Common myeloid progenitor, CD34-positive (primary cell): ENCODE measurements around the gene RLN1. TPM values are rescaled to one million over a fixed set of nuclear protein-coding genes. Genes with fewer than 3 reads are reported as not detected.
"Not testable (repeated sequence)": the region's sequence is repeated elsewhere in the genome, so short reads cannot be mapped to it uniquely, and the experiment has no call there.

Experiments used
- CTCF ChIA-PET: fragments of 350-600 bp; sonication (Branson Sonifier 250); formaldehyde crosslinking; loops from one replicate; lab custom pipeline; 2021; ENCODE audit warnings: antibody characterized with exemption; lab: Charles Lee
- POLR2A ChIA-PET: fragments of 350-600 bp; sonication (Branson Sonifier 250); formaldehyde crosslinking; loops from one replicate; lab custom pipeline; 2021; ENCODE audit warnings: antibody characterized with exemption; lab: Charles Lee
- DNase-seq, 3 donors: peaks; one replicate each; pipeline versions ENCODE4 v3.0.0 to v3.0.0-alpha.2; 2013
- H3K27ac ChIP-seq, 2 experiments: 1 replicate in 1 of 2; 2 replicates in 1 of 2; pipeline ENCODE4 v1.7.0; 2013; ENCODE audit warnings: inconsistent platforms in 2 of 2, low read length in 2 of 2, mild to moderate bottlenecking in 2 of 2, low read depth in 1 of 2, moderate library complexity in 1 of 2; ENCODE audit not compliant: severe bottlenecking in 2 of 2, insufficient read depth in 1 of 2, poor library complexity in 1 of 2
- H3K27me3 ChIP-seq, 5 experiments: replicated peaks in 2 of 5; 1 replicate in 3 of 5; 2 replicates in 2 of 5; pipeline versions ENCODE4 v1.6.1 to v1.7.0; 2013; ENCODE audit warnings: low read length in 4 of 5, mild to moderate bottlenecking in 2 of 5, moderate library complexity in 2 of 5, inconsistent platforms in 1 of 5; ENCODE audit not compliant: insufficient read depth in 5 of 5, control insufficient read depth in 4 of 5
- H3K36me3 ChIP-seq, 4 experiments: 1 replicate in 2 of 4; 2 replicates in 2 of 4; pipeline versions ENCODE4 v1.6.1 to v1.7.0; 2013; ENCODE audit warnings: low read length in 3 of 4, control low read depth in 1 of 4, mild to moderate bottlenecking in 1 of 4; ENCODE audit not compliant: control insufficient read depth in 4 of 4, insufficient read depth in 4 of 4
- H3K4me1 ChIP-seq, 4 experiments: 1 replicate in 3 of 4; 2 replicates in 1 of 4; pipeline versions ENCODE4 v1.6.1 to v1.7.1; 2013; ENCODE audit warnings: low read length in 3 of 4, mild to moderate bottlenecking in 3 of 4, control low read depth in 1 of 4, inconsistent platforms in 1 of 4, moderate library complexity in 1 of 4; ENCODE audit not compliant: control insufficient read depth in 4 of 4, insufficient read depth in 4 of 4; ENCODE audit errors: control extremely low read depth in 1 of 4
- H3K4me3 ChIP-seq, 7 experiments: 1 replicate in 4 of 7; 2 replicates in 3 of 7; pipeline versions ENCODE4 v1.5.1 to v1.7.0; 2013; ENCODE audit warnings: mild to moderate bottlenecking in 7 of 7, low read length in 6 of 7, moderate library complexity in 6 of 7, inconsistent platforms in 2 of 7, low read depth in 2 of 7, control low read depth in 1 of 7; ENCODE audit not compliant: insufficient read depth in 4 of 7, control insufficient read depth in 1 of 7; ENCODE audit errors: extremely low read depth in 1 of 7
- H3K9me3 ChIP-seq, 5 experiments: 1 replicate in 4 of 5; 2 replicates in 1 of 5; pipeline versions ENCODE4 v1.6.1 to v1.7.1; 2013; ENCODE audit warnings: low read length in 4 of 5, mild to moderate bottlenecking in 2 of 5, inconsistent platforms in 1 of 5, low read depth in 1 of 5, moderate library complexity in 1 of 5; ENCODE audit not compliant: control insufficient read depth in 4 of 5, insufficient read depth in 2 of 5; ENCODE audit errors: control extremely low read depth in 1 of 5
- WGBS: methylation state at CpG from one replicate; pipeline ENCODE4 v1.1.5; 2013; ENCODE audit not compliant: insufficient coverage; 5-methylcytosine and 5-hydroxymethylcytosine counted together
- polyA plus RNA-seq: library from polyadenylated mRNA; unstranded; fragments of 120-200 nt; gene quantifications from one replicate; pipeline ENCODE4 v1.2.1, GENCODE V29; 2013

Gene RLN1
- 1.1 TPM for polyA plus RNA-seq

GRCh38 chr9:5338992-5339981 is at the start of gene RLN1:
RLN1 (minus strand) TSS chr9:5339876; CDS start chr9:5339746, 130 bp downstream.
- H3K27me3 ChIP-seq, CTCF ChIA-PET, H3K36me3 ChIP-seq, H3K9me3 ChIP-seq, POLR2A ChIA-PET, H3K27ac ChIP-seq: not testable (repeated sequence)
- Histone ChIP-seq H3K4me1 (peaks cover 7 to 17% (median 11%) of the 10 kb centered on the region in 4 experiments), H3K4me3 (peak within 1 kb of the TSS in 4 of 7 experiments; percentile 10 to 53 (median 40))
- WGBS: 38% methylated on average over 13 of the region's 50 CpGs
- peak in 2 of 3 donors; percentile 21 to 37 for DNase-seq

- peak overlapping the region in 1 of 7 experiments; percentile 25 for H3K4me3 ChIP-seq
- peak overlapping the region in 1 of 2 experiments; percentile 16 for H3K27ac ChIP-seq
- CTCF ChIA-PET: no interaction called here
- 0% methylated on average over 3 of the region's 3 CpGs for WGBS
- no peaks in the 10 kb centered on the region for H3K36me3 ChIP-seq
- H3K27me3 ChIP-seq: no peaks in the 10 kb centered on the region
- peaks cover 4 to 24% (median 17%) of the 10 kb centered on the region in 4 experiments for H3K4me1 ChIP-seq
- POLR2A ChIA-PET: no interaction called here
- H3K9me3 ChIP-seq: no peaks in the 10 kb centered on the region
- DNase-seq: peak; percentile 80 to 93 (median 92)
Observed at GRCh38 chr9:5389109-5389732, 49.5 kb upstream of the RLN1 start.

- DNase-seq: peak in 2 of 3 donors; percentile 49 to 51
- Histone ChIP-seq H3K27ac (no peak overlapping the region), H3K4me1 (peaks cover 4 to 24% (median 17%) of the 10 kb centered on the region in 4 experiments), H3K36me3 (no peaks in the 10 kb centered on the region), H3K27me3 (no peaks in the 10 kb centered on the region), H3K4me3 (no peak overlapping the region), H3K9me3 (no peaks in the 10 kb centered on the region)
- 100% methylated on average over 2 of the region's 5 CpGs for WGBS
- ChIA-PET POLR2A (no interaction called here), CTCF (no interaction called here)
Observed at GRCh38 chr9:5388026-5388819, 48.5 kb upstream of the RLN1 start.

GRCh38 chr9:5384436-5384835 is 44.8 kb upstream of the RLN1 start:
- Histone ChIP-seq H3K4me1 (peaks cover 3 to 19% (median 13%) of the 10 kb centered on the region in 4 experiments), H3K4me3 (no peak overlapping the region), H3K27ac (no peak overlapping the region), H3K36me3 (peaks cover 0 to 2% (median 0%) of the 10 kb centered on the region in 4 experiments), H3K9me3 (no peaks in the 10 kb centered on the region), H3K27me3 (no peaks in the 10 kb centered on the region)
- CTCF ChIA-PET: no interaction called here
- DNase-seq: no peak
- POLR2A ChIA-PET: no interaction called here

GRCh38 chr9:5382479-5382878 is 42.8 kb upstream of the RLN1 start:
- peaks cover 0 to under 1% (median 0%) of the 10 kb centered on the region in 4 experiments for H3K4me1 ChIP-seq
- no peak overlapping the region for H3K4me3 ChIP-seq
- ChIA-PET POLR2A (interaction anchor here (0.8 kb wide), 1 partner anchor 532 kb away, joined by 3 read pairs; no protein-coding TSS in a partner anchor), CTCF (no interaction called here)
- no peaks in the 10 kb centered on the region for H3K9me3 ChIP-seq
- DNase-seq: no peak
- 92% methylated on average over 3 of the region's 3 CpGs for WGBS
- H3K27me3 ChIP-seq: no peaks in the 10 kb centered on the region
- peaks cover 0 to 2% (median 0%) of the 10 kb centered on the region in 4 experiments for H3K36me3 ChIP-seq
- no peak overlapping the region for H3K27ac ChIP-seq

- H3K4me3 ChIP-seq: no peak overlapping the region
- H3K27me3 ChIP-seq: no peaks in the 10 kb centered on the region
- 83% methylated on average over 3 of the region's 6 CpGs for WGBS
- H3K27ac ChIP-seq: no peak overlapping the region
- no peaks in the 10 kb centered on the region for H3K9me3 ChIP-seq
- H3K4me1 ChIP-seq: peaks cover 0 to 6% (median 1%) of the 10 kb centered on the region in 4 experiments
- CTCF ChIA-PET: no interaction called here
- POLR2A ChIA-PET: no interaction called here
- H3K36me3 ChIP-seq: peaks cover 0 to 2% (median 0%) of the 10 kb centered on the region in 4 experiments
- DNase-seq: peak in 2 of 3 donors; percentile 27 to 45
Observed at GRCh38 chr9:5375790-5376477, 36.3 kb upstream of the RLN1 start.
